Measurements from ENCODE around the gene SAPCD1.

SAPCD1 gene

DNA sequence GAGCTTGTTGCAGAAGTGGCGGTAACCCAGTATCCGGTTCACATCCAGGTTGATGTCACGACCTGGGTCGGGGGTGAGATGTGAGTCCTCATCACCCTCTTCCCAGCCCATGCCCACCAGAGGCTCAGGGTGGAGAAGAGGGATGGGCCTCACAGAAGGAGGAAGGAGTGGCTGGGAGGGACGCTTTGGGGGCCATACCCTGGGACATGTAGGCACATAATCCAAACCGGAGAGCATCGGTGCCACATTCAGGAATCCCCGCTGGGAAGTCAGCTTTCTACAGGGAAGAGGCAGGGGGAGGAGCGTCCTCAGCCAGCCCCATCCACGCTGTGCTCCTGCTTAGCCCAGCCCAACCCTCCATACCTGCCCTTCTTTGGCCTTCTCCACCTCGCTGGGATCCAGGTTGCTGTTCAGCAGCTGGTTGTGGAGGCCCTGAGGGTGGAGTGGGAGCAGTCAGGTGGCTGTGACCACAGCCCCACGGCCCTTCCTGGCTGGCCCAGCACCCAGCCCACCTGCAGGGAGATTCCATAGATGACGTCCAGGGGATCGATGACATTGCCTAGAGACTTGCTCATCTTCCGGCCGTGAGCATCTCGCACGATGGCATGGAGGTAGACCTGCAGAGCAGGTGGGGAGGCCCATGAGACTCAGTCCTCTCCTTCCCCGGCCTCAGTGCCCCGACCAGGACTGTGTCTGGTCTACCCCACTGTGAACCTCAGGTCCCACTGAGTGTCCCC lies 18.2 kb downstream of the SAPCD1 start:
- H3K36me3 ChIP-seq (ENCODE audit: insufficient read depth, insufficient read length, low read length), result peaks cover 86% of the 10 kb centered on the region
- no peaks in the 10 kb centered on the region for H3K9me3 ChIP-seq (ENCODE audit: insufficient read depth, low read length)
- H3K27me3 ChIP-seq (ENCODE audit: insufficient read depth, insufficient read length), result no peaks in the 10 kb centered on the region
- no peak overlapping the region for H3K4me3 ChIP-seq (ENCODE audit: insufficient read length, low read depth)
- H3K4me1 ChIP-seq (ENCODE audit: insufficient read depth, insufficient read length), result peaks cover 3% of the 10 kb centered on the region
- DNase-seq (ENCODE audit: low read depth, low spot score), result no peak
- TF ChIP-seq ZNF274 (IDR thresholded peaks at IDR 0.05; ENCODE audit: low read depth, low read length), result no peak
- no peak overlapping the region for H3K9ac ChIP-seq (ENCODE audit: insufficient read length, low read depth)

DNA sequence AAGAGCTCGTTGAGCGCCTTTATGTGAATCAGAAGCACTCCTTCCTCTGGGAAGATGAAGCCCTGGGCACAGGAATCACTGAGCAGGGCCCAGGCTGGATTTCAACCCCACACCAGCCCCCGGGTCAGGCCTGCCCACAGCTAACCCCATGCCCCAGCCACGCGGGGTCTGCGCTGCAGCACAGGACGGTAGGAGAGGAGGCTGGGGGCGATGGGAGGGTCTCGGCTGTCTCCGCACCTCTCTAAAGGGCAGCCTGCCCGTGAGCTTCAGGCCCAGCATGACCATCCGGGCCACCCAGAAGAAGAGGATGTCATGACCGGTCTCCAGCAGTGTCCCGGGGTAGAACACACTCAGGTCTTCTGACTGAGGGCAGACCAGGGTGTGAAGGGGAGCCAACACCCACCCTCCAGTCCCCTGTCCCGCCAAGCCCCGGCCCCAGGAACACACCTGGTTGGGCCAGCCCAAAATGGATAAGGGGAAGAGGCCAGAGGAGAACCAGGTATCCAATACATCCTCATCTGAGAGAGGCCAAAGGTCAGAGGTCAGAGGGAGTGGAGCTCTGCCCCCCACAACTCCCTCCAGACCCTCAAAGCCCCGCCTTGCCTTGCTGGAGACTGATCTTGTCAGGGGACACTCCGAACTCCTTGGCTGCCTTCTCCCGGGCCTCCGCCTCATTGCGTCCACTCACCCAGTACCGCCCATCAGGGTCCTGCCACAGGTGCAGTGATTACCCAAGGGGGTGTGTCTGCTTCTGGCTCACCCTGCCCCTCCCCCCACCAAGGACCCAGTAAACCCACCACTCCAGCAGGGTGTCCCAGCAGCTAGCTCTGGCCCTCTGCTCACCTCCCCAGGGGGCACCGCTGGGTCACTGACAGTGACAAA lies 19.0 kb downstream of the SAPCD1 start:
- H3K27me3 ChIP-seq (ENCODE audit: insufficient read depth, insufficient read length), result no peaks in the 10 kb centered on the region
- DNase-seq (ENCODE audit: low read depth, low spot score), result no peak
- H3K36me3 ChIP-seq (ENCODE audit: insufficient read depth, insufficient read length, low read length), result peaks cover 93% of the 10 kb centered on the region
- no peak overlapping the region for H3K4me3 ChIP-seq (ENCODE audit: insufficient read length, low read depth)
- no peak overlapping the region for H3K9ac ChIP-seq (ENCODE audit: insufficient read length, low read depth)
- TF ChIP-seq SUZ12 (IDR thresholded peaks at IDR 0.05; ENCODE audit: extremely low read depth, insufficient read depth, insufficient read length) (no peak), ZNF274 (IDR thresholded peaks at IDR 0.05; ENCODE audit: low read depth, low read length) (no peak), YY1 (IDR thresholded peaks at IDR 0.05; ENCODE audit: insufficient read depth, insufficient read length) (no peak)
- no peaks in the 10 kb centered on the region for H3K9me3 ChIP-seq (ENCODE audit: insufficient read depth, low read length)
- peaks cover 3% of the 10 kb centered on the region for H3K4me1 ChIP-seq (ENCODE audit: insufficient read depth, insufficient read length)

GRCh38 chr6:31782126-31782855 lies 19.8 kb downstream of the SAPCD1 start:
- TF ChIP-seq YY1 (IDR thresholded peaks at IDR 0.05; ENCODE audit: insufficient read depth, insufficient read length) (no peak), SUZ12 (IDR thresholded peaks at IDR 0.05; ENCODE audit: extremely low read depth, insufficient read depth, insufficient read length) (no peak), ZNF274 (IDR thresholded peaks at IDR 0.05; ENCODE audit: low read depth, low read length) (no peak)
- peaks cover 96% of the 10 kb centered on the region for H3K36me3 ChIP-seq (ENCODE audit: insufficient read depth, insufficient read length, low read length)

GRCh38 chr6:31784098-31784925 lies 21.9 kb downstream of the SAPCD1 start:
- DNase-seq (ENCODE audit: low read depth, low spot score), result no peak
- Histone ChIP-seq H3K4me3 (ENCODE audit: insufficient read length, low read depth) (no peak overlapping the region), H3K4me1 (ENCODE audit: insufficient read depth, insufficient read length) (no peaks in the 10 kb centered on the region), H3K9ac (ENCODE audit: insufficient read length, low read depth) (no peak overlapping the region), H3K27me3 (ENCODE audit: insufficient read depth, insufficient read length) (no peaks in the 10 kb centered on the region), H3K9me3 (ENCODE audit: insufficient read depth, low read length) (no peaks in the 10 kb centered on the region), H3K36me3 (ENCODE audit: insufficient read depth, insufficient read length, low read length) (peaks cover 77% of the 10 kb centered on the region)
- TF ChIP-seq ZNF274 (IDR thresholded peaks at IDR 0.05; ENCODE audit: low read depth, low read length), result no peak
- no peak for TF ChIP-seq YY1 (IDR thresholded peaks at IDR 0.05; ENCODE audit: insufficient read depth, insufficient read length)
- TF ChIP-seq SUZ12 (IDR thresholded peaks at IDR 0.05; ENCODE audit: extremely low read depth, insufficient read depth, insufficient read length), result no peak

More at GRCh38 chr6:31782126-31782855, 19.8 kb downstream of the SAPCD1 start:
- Histone ChIP-seq H3K9me3 (ENCODE audit: insufficient read depth, low read length) (no peaks in the 10 kb centered on the region), H3K27me3 (ENCODE audit: insufficient read depth, insufficient read length) (no peaks in the 10 kb centered on the region), H3K4me1 (ENCODE audit: insufficient read depth, insufficient read length) (no peaks in the 10 kb centered on the region), H3K4me3 (ENCODE audit: insufficient read length, low read depth) (no peak overlapping the region), H3K9ac (ENCODE audit: insufficient read length, low read depth) (no peak overlapping the region)
- DNase-seq (ENCODE audit: low read depth, low spot score), result no peak

DNA sequence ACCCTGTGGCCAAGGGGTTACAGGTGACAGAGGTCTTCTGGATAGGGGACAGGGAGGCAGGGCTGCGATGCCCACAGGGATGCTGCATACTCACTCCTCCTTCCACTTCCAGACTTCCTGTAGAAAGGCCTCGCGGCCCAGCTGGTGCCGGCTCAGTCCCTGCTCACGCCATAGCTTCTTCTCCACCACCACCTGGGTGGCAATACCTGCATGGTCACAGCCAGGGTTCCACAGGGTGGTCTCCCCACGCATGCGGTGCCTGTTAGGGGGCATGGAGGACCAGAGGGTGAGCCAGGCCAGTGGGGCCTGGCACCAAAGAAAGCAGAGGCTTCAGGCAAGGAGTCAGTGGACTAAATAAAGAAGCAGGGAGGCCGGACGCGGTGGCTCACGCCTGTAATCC lies 23.0 kb downstream of the SAPCD1 start:
- no peak overlapping the region for H3K4me3 ChIP-seq (ENCODE audit: insufficient read length, low read depth)
- H3K9me3 ChIP-seq (ENCODE audit: insufficient read depth, low read length), result no peaks in the 10 kb centered on the region
- H3K36me3 ChIP-seq (ENCODE audit: insufficient read depth, insufficient read length, low read length), result peaks cover 71% of the 10 kb centered on the region
- no peaks in the 10 kb centered on the region for H3K27me3 ChIP-seq (ENCODE audit: insufficient read depth, insufficient read length)
- TF ChIP-seq SUZ12 (IDR thresholded peaks at IDR 0.05; ENCODE audit: extremely low read depth, insufficient read depth, insufficient read length), result no peak
- no peak for TF ChIP-seq YY1 (IDR thresholded peaks at IDR 0.05; ENCODE audit: insufficient read depth, insufficient read length)
- no peak for TF ChIP-seq ZNF274 (IDR thresholded peaks at IDR 0.05; ENCODE audit: low read depth, low read length)
- DNase-seq (ENCODE audit: low read depth, low spot score), result no peak
- no peaks in the 10 kb centered on the region for H3K4me1 ChIP-seq (ENCODE audit: insufficient read depth, insufficient read length)
- no peak overlapping the region for H3K9ac ChIP-seq (ENCODE audit: insufficient read length, low read depth)

- H3K9me3 ChIP-seq (ENCODE audit: insufficient read depth, low read length), result no peaks in the 10 kb centered on the region
- no peak for DNase-seq (ENCODE audit: low read depth, low spot score)
- H3K4me1 ChIP-seq (ENCODE audit: insufficient read depth, insufficient read length), result peaks cover 2% of the 10 kb centered on the region
- TF ChIP-seq SUZ12 (IDR thresholded peaks at IDR 0.05; ENCODE audit: extremely low read depth, insufficient read depth, insufficient read length) (no peak), ZNF274 (IDR thresholded peaks at IDR 0.05; ENCODE audit: low read depth, low read length) (no peak), YY1 (IDR thresholded peaks at IDR 0.05; ENCODE audit: insufficient read depth, insufficient read length) (no peak)
- no peak overlapping the region for H3K9ac ChIP-seq (ENCODE audit: insufficient read length, low read depth)
- H3K4me3 ChIP-seq (ENCODE audit: insufficient read length, low read depth), result no peak overlapping the region
- H3K36me3 ChIP-seq (ENCODE audit: insufficient read depth, insufficient read length, low read length), result peaks cover 40% of the 10 kb centered on the region
- H3K27me3 ChIP-seq (ENCODE audit: insufficient read depth, insufficient read length), result no peaks in the 10 kb centered on the region
Observed at GRCh38 chr6:31791324-31792089, 29.1 kb downstream of the SAPCD1 start.

Measured in NT2/D1 (cell line).